Heart right ventricle (tissue), 16 donors: ENCODE data around the gene SELENOI. TPM values are rescaled to one million over a fixed set of nuclear protein-coding genes. Genes with fewer than 3 reads are reported as not detected.

Experiments used
- ATAC-seq, 8 donors: fragments of 200-7000 bp; cut with Tn5 transposase; one replicate each; pipeline ENCODE4 v1.9.1; 2020; ENCODE audit warnings: mild to moderate bottlenecking in 8 of 8, moderate library complexity in 8 of 8, moderate number of reproducible peaks in 1 of 8
- DNase-seq, 2 donors: peaks; one replicate each; pipeline ENCODE4 v3.0.0-alpha.2; 2020
- H3K27ac ChIP-seq, 10 donors: fragments of 200-600 bp; sonication (generic) in 2 of 10; one replicate each; pipeline versions ENCODE4 v1.5.0 to v1.8.0; 2020 to 2022; ENCODE audit warnings: mild to moderate bottlenecking in 3 of 10
- H3K27me3 ChIP-seq, 7 donors: fragments of 200-600 bp; one replicate each; pipeline ENCODE4 v1.8.0; 2021 to 2022; ENCODE audit warnings: mild to moderate bottlenecking in 2 of 7
- H3K36me3 ChIP-seq, 9 donors: fragments of 200-600 bp; sonication (generic) in 1 of 9; one replicate each; pipeline versions ENCODE4 v1.5.0 to v1.8.0; 2020 to 2022; ENCODE audit warnings: mild to moderate bottlenecking in 2 of 9
- H3K4me1 ChIP-seq, 9 donors: fragments of 200-600 bp; sonication (generic) in 1 of 9; one replicate each; pipeline versions ENCODE4 v1.5.0 to v1.8.0; 2020 to 2022; ENCODE audit warnings: mild to moderate bottlenecking in 4 of 9
- H3K4me3 ChIP-seq, 10 donors: fragments of 200-600 bp; sonication (generic) in 2 of 10; one replicate each; pipeline versions ENCODE4 v1.5.0 to v1.8.0; 2020 to 2022; ENCODE audit warnings: mild to moderate bottlenecking in 7 of 10, moderate library complexity in 2 of 10
- H3K9me3 ChIP-seq, 11 donors: fragments of 200-600 bp in 10 of 11; sonication (generic) in 2 of 11; one replicate each; pipeline versions ENCODE4 v1.5.0 to v1.8.0; 2013 to 2022; ENCODE audit warnings: mild to moderate bottlenecking in 2 of 11, control low read depth in 1 of 11, moderate library complexity in 1 of 11
- WGBS, 2 donors: extraction: QIAGEN DNeasy Blood & Tissue Kit; methylation state at CpG; one replicate each; pipeline ENCODE4 v1.1.7; 2013; ENCODE audit warnings: inconsistent platforms in 1 of 2; 5-methylcytosine and 5-hydroxymethylcytosine counted together
- intact Hi-C, 10 donors: fragments of 100-400 bp; cut with DNase I; formaldehyde crosslinking; loops; one replicate each; pipeline versions ENCODE4 v1.11.1 to v1.14.2; 2022
- polyA plus RNA-seq, 2 donors: library from polyadenylated mRNA; stranded (reverse); fragments of 200-250 nt; gene quantifications; one replicate each; pipeline ENCODE4 v1.2.3, GENCODE V29; 2013
- total RNA-seq, 10 donors: library from RNA; stranded (reverse); fragmentation: NEBNext Ultra II Directional in 3 of 10; extraction: Animal tissue kit (Norgen Biotek cat#: 25700) in 3 of 10; gene quantifications; one replicate each; pipeline versions ENCODE4 v1.2.1 to v1.2.4, GENCODE V29; 2021 to 2023
- TF ChIP-seq, protein P1 (sequence below), 9 donors: fragments of 200-600 bp; sonication (generic) in 2 of 9; IDR thresholded peaks; one replicate each; pipeline versions ENCODE4 v1.5.0 to v1.8.0; 2021 to 2022; ENCODE audit warnings: antibody characterized with exemption in 9 of 9, mild to moderate bottlenecking in 5 of 9, moderate library complexity in 1 of 9
- donor health status: Arrhythmogenic right ventricular cardiomyopathy.
- donor health status: ischemic (EF 13 %, LVEDD 7.1; RV severe dilation, severe dysfunction).
- donor health status: healthy with polysubstance abuse.
- donor health status: DM: no; HTN: yes; CAD: no.
- donor health status: DM: no; HTN: no; CAD: no.
- donor health status: ischemic (EF 25% LVEDD 6.9; RV normal size, moderate dysfunction).
- donor health status: ischemic (EF 25% LVEDD 5.7; RV mildly dilated, moderate dysfunction).
- donor health status: healthy.
- donor health status: DM: yes; HTN: yes; CAD: no.
- donor health status: Ischemic cardiomyopathy.
- donor health status: ischemic (EF 35%, LVEDD 5.7; RV mildly dilated, moderate dysfunction).
- donor health status: nonischemic (EF 11% LVEDD 7.7; RV severe dilation, severe dysfunction).
- donor health status: DM: yes; HTN: yes; CAD: no.
- donor health status: PGD.
- donor health status: ischemic (EF 29% LVEDD 5.4; RV normal size, mild dysfunction).
- donor health status: nonischemic (EF 23%, LVEDD 6.1; RV moderate dilation, normal function).

The SELENOI gene
- total and polyA plus RNA-seq, 12 donors, result 2.4 to 15.8 (median 11.5) TPM

DNA sequence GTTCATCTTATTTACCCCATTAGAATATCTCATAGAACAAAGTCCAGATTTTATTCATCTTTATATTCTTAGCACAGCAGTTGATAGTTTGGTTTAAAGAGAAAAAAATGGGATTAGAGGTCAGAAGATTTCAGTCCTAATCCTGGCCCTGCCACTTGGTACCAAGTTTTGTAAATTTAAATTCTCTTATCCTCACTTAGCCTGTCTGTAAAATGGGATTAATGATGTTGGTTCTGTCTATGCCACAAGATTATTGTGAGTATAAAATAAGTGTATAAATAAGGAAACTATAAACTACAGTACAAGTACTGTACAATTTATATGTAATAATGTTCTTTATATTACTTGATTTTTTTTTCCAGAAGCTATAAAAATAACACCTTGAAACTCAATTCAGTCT, 38.7 kb downstream of the SELENOI start:
- peaks cover 0 to 91% (median 19%) of the 10 kb centered on the region in 9 donors for H3K36me3 ChIP-seq
- intact Hi-C loops, result no loop called here
- TF ChIP-seq, protein P1, sequence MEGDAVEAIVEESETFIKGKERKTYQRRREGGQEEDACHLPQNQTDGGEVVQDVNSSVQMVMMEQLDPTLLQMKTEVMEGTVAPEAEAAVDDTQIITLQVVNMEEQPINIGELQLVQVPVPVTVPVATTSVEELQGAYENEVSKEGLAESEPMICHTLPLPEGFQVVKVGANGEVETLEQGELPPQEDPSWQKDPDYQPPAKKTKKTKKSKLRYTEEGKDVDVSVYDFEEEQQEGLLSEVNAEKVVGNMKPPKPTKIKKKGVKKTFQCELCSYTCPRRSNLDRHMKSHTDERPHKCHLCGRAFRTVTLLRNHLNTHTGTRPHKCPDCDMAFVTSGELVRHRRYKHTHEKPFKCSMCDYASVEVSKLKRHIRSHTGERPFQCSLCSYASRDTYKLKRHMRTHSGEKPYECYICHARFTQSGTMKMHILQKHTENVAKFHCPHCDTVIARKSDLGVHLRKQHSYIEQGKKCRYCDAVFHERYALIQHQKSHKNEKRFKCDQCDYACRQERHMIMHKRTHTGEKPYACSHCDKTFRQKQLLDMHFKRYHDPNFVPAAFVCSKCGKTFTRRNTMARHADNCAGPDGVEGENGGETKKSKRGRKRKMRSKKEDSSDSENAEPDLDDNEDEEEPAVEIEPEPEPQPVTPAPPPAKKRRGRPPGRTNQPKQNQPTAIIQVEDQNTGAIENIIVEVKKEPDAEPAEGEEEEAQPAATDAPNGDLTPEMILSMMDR (IDR thresholded peaks at IDR 0.05), result no peak

DNA sequence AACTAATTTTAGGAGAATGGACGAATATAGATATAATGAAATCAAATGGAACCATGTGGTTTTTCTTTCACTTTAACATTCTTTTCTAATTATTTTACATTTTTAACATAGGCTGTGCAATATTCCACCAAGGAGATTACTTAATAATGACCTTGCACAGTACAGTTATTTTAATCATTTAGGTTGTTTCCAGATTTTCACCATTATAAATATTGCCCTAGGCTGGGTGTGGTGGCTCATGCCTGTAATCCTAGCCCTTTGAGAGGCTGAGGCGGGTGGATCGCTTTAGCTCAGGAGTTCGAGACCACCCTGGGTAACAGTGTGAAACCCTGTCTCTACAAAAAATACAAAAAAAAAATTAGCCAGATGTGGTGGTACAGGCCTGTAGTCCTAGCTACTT, 41.2 kb downstream of the SELENOI start:
- Histone ChIP-seq H3K9me3 (no peaks in the 10 kb centered on the region), H3K36me3 (peaks cover 0 to 93% (median 14%) of the 10 kb centered on the region in 9 donors), H3K4me1 (peaks cover 0 to 1% (median 0%) of the 10 kb centered on the region in 9 donors), H3K4me3 (no peak overlapping the region), H3K27me3 (no peaks in the 10 kb centered on the region), H3K27ac (no peak overlapping the region)
- DNase-seq, result no peak
- WGBS, 2 donors, result 96 to 100% methylated on average over 4 of the region's 4 CpGs
- ATAC-seq, result no peak
- intact Hi-C loops, result no loop called here
- TF ChIP-seq, protein P1 (IDR thresholded peaks at IDR 0.05), result no peak

More for the DNA sequence above, 38.7 kb downstream of the SELENOI start:
- H3K4me3 ChIP-seq, result no peak overlapping the region
- no peak for ATAC-seq
- no peaks in the 10 kb centered on the region for H3K9me3 ChIP-seq
- peaks cover 0 to 3% (median 0%) of the 10 kb centered on the region in 9 donors for H3K4me1 ChIP-seq
- no peak for DNase-seq
- no peaks in the 10 kb centered on the region for H3K27me3 ChIP-seq
- no peak overlapping the region for H3K27ac ChIP-seq

DNA sequence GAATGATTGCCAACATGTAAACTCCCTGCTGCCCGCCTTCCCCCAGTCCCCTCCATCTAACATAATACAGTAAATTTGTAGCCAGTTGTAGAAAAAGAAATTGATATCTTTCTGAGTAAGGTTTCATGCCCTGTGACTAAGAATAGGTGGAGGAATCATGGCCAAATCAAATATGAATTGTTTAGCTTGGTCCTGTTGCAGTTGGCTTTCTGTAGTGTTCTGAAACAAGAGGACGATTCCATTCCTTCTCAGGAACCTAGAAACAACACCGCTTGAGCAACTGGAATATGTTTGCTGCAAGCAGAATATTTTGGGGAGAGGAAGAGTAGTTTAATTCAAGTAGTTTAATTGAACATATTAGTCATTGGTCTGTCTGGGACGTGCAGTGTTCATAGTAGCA, 48.8 kb downstream of the SELENOI start:
- Histone ChIP-seq H3K4me3 (no peak overlapping the region), H3K27me3 (no peaks in the 10 kb centered on the region), H3K9me3 (no peaks in the 10 kb centered on the region), H3K36me3 (peaks cover 0 to 50% (median 4%) of the 10 kb centered on the region in 9 donors), H3K4me1 (no peaks in the 10 kb centered on the region), H3K27ac (no peak overlapping the region)
- intact Hi-C loops, result no loop called here
- 87 to 88% methylated on average over 4 of the region's 4 CpGs for WGBS, 2 donors
- TF ChIP-seq, protein P1 (IDR thresholded peaks at IDR 0.05), result no peak
- ATAC-seq (no peak), DNase-seq (no peak)

DNA sequence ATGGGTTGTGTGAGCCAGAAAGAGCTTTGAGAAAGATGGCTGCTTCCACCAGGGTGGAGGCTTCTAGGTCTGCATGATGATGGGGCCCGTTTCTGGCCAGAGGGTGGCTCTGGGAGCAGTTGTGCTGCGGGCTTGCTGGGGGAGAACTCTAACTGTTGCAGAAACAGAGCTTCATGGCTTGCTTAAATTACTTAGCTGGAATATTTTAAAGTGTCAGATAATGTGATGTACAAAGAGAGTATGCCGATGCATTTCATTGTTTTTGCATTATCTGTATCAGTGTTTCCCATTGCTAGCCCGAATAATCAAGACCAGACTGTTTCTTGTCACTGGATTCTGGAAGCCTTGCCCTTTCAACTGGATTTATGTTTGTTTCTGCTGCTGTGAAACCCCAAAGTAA, 49.5 kb downstream of the SELENOI start:
- Histone ChIP-seq H3K27me3 (no peaks in the 10 kb centered on the region), H3K27ac (no peak overlapping the region), H3K36me3 (peaks cover 0 to 43% (median 4%) of the 10 kb centered on the region in 9 donors), H3K4me3 (no peak overlapping the region), H3K4me1 (no peaks in the 10 kb centered on the region), H3K9me3 (no peaks in the 10 kb centered on the region)
- 66 to 75% methylated on average over 4 of the region's 4 CpGs for WGBS, 2 donors
- TF ChIP-seq, protein P1 (IDR thresholded peaks at IDR 0.05), result no peak
- ATAC-seq (no peak), DNase-seq (no peak)
- intact Hi-C loops, result no loop called here
